HG02885 (cell line): ENCODE results near the gene MIGA2.
"Not testable (repeated sequence)": the region's sequence is repeated elsewhere in the genome, so short reads cannot be mapped to it uniquely, and the experiment has no call there.

Source experiments
- ATAC-seq: cut with Tn5 transposase; IDR thresholded peaks from one replicate; pipeline ENCODE4 v1.9.1; 2021; ENCODE audit warnings: mild to moderate bottlenecking; ENCODE audit not compliant: unreplicated experiment, poor library complexity

Gene MIGA2

GRCh38 chr9:129033216-129033615, 3.2 kb upstream of the MIGA2 start:
- no peak for ATAC-seq

DNA sequence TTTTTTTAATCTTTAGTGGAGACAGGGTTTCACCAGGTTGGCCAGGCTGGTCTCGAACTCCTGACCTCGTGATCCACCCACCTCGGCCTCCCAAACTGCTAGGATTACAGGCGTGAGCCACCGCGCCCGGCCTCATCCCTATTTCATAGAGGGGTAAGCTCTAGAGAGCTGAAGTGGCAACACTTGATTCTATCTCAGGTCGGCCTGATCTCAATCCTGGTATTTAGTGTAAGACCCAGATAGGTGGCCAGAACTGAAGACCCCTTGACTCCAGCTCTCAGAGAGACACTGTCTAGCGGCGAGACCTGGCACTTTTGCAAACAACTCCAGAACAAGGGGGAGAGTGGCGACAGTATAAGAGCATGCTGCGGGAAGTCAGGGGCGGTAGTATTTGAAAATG, 588 bp upstream of the MIGA2 start:
- ATAC-seq: not testable (repeated sequence)

- no peak for ATAC-seq
Observed at GRCh38 chr9:129036923-129037766, 719 bp downstream of the MIGA2 start.

GRCh38 chr9:129037767-129038098, 1.3 kb downstream of the MIGA2 start:
- ATAC-seq: no peak

DNA sequence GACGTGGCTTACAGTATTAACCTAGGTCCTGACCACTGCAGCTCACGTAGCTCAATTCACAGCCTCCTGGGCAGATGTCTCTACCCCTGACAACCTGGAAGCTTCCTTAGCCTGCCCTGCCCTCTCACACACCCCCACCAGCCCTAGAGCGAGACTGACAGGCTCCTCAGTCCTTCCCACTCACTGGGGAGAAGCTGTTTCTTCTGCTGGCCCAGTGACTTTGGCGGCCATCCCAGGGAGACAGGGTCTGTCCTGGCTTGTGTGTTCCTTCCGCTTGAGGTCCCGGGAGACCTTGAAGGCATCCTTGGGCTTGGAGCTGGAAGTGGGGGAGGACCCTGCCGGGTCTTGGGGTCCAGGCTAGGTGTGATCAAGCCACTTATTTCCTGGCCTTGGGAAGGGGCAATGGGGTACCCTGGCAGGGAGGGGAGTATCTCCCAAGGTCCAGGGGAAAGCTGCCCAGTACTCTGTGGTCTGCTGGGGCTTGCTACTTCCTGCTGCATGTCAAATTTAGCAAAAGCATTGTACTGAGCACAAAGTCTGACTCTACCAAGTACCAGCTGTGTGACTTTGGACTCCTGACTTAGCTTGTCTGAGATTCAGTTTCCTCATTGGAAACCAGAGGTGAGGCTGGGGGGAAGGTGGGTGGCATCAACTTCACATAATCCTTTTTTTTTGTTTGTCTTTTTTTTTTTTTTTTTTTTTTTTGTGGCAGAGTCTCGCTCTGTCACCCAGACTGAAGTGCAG, 1.9 kb downstream of the MIGA2 start:
- no peak for ATAC-seq

GRCh38 chr9:129040113-129040643, 3.8 kb downstream of the MIGA2 start:
- ATAC-seq: no peak

DNA sequence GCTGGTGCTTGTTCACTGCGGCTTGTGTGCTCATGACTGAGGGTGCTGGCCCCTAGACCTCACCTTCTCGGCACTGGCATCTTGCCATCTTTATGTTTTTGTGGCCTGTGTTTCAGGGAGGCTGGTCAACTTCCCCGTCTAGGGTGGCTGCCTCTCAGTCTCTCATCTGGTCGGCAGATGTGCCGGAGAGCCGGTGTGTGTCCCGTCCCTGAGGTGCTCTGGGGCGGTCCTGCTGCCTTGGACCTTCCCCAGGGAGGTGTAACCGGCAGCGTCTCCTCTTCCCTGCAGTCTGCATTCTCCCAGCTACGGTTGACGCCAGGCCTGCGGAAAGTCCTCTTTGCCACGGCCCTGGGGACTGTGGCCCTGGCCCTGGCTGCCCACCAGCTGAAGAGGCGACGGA, 5.6 kb downstream of the MIGA2 start:
- ATAC-seq: no peak

GRCh38 chr9:129052592-129052991, 16.2 kb downstream of the MIGA2 start:
- ATAC-seq: no peak

GRCh38 chr9:129053020-129053419, 16.6 kb downstream of the MIGA2 start:
- no peak for ATAC-seq

DNA sequence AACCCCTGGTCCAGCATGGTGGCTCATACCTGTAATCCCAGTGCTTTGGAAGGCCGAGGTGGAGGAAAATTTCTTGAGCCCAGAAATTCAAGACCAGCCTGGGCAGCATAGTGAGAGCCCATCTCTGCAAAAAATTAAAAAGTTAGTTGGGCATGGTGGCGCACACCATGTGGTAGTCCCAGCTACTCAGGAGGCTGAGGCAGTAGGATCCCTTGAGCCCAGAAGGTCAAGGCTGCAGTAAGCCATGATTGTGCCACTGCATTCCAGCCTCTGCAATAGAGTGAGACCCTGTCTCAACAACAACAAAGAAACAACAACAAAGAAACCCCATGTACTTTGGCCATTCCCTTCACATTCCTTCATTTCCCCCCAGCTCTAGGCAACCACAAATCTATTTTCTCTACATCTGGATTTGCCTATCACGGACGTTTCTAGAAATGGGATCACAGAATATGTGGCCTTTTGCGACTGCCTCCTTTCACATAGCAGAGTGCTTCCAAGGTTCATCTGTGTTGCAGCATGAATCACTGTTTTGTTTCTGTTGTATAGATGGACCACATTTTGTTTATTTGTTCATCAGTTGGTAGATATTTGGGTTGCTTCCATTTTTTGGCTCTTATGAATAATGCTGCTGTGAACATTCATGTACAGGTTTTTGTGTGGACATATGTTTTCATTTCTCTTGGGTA, 17.9 kb downstream of the MIGA2 start:
- no peak for ATAC-seq

DNA sequence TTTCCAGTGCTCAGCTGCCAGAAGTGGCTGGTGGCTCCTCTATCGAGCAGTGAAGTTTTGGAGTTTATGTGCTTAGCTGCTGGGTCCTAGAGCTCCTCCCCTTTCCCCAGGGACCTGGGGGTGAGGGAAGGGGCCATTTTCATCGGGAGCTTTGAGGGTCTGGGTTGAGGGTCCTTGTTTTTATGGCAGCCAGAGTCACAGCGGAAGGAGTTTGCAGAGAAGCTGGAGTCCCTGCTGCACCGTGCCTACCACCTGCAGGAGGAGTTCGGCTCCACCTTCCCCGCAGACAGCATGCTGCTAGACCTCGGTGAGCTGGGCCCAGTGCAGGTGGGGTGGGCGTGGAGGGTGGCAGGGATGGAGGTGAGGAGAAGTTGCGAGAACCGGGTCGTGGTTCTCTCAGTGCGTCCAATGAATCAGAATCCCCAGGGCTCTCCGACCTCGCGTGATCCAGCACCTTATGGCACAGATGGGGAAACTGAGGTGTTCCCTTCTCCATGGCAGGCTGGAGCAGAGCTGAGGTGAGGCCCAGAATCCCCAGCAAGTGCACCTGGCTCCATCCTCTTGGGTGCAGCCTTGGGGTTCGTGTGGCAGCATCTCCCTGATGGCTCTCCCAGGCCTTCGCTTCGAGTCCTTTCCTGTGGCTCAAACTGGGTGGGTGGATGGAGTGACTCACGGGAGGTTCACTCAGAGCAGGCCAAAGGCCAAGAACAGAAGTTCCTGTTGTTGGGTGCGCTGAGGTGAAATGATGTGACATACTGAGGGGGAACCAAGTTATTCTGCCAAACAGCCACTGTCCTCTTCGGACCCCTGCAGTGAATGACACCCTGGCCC, 22.8 kb downstream of the MIGA2 start:
- ATAC-seq: no peak

DNA sequence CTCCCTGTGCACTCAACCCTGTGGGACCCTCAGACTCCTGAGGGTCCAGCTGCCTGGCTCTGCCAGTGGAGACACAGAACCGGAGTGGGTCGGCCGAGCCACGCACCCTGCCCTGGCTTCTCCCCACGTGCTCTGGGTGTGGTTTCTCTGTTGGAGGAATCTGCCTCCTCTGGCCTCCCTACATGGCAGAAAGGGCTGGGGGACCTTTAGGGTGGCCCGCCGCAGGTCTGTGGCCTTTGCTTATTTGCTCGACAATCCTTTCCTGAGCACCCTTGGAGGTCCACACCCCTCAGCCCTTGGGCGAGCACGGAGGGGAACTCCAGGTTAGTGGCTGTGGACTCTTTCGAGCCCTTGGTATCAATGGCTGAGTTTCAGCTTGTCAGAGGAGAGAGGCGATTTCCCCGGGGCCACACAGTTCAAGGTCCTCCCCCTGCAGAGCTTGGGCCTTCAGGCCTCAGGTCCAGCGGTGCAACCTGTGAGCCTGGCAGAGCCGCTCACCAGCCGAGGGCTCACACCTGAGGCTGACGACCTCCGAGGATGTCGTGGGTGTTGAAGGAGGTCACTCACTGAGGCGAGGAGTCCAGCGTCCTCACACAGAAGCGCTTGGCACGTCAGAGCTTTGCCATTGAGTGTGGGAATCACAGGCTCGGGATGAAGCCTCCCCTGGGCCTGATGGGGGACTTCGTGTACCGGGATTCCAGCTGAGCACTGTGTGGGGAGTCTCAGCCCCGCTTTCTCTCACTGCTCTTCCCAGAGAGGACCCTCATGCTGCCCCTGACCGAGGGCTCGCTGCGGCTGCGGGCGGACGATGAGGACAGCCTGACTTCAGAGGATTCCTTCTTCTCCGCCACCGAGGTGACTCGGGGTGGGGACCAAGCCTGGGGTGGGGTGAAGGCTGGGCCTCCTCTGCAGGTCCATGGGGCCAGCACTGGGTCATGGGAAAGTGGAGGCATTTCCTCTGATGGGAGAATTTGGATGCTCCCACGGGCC, 23.7 kb downstream of the MIGA2 start:
- no peak for ATAC-seq

DNA sequence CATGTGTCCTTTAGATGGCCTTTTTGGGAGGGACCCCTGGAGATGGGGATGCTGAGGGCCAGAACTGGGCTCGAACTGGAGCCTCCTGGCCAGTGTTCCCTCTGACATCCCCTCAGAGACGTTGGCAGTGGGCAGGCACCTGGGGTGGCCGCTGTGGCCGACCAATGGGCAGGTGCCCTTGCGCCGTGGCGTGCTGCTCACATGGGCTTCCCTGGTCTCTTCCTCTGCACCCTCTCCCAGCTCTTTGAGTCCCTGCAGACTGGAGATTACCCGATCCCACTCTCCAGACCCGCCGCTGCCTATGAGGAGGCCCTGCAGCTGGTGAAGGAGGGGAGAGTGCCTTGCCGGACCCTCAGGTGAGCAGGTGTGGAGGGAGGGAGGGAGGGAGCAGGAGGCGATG, 24.6 kb downstream of the MIGA2 start:
- no peak for ATAC-seq

GRCh38 chr9:129063061-129063460, 26.6 kb downstream of the MIGA2 start:
- ATAC-seq: no peak

DNA sequence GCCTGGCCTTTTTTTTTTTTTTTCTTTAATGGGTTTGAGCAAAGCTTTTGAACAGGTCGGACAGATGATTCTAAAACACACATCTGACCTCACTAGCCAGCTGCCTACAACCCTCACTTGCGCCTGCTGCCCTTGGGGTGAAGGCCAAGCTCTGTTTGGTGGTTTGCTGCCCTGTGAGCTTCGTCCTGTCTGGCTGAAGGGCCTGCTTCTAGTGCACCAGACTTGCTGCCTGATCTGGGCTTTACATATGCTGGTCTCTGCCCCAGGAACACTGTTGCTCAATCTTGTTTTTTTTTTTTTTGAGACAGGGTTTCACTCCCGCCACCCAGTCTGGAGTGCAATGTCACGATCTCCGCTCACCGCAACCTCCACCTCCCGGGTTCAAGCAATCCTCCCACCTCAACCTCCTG, 28.1 kb downstream of the MIGA2 start:
- ATAC-seq: no peak

GRCh38 chr9:129068110-129068509, 31.7 kb downstream of the MIGA2 start:
- no peak for ATAC-seq

GRCh38 chr9:129068990-129069861, 32.8 kb downstream of the MIGA2 start:
- ATAC-seq: no peak
